H9 (cell line): ENCODE measurements around the gene SRP68. TPM values are rescaled to one million over a fixed set of nuclear protein-coding genes. Genes with fewer than 3 reads are reported as not detected.

ENCODE experiments used
- DNase-seq: peaks from one replicate; pipeline ENCODE4 v3.0.0-alpha.2; 2017
- H2AFZ ChIP-seq: one replicate; pipeline ENCODE4 v1.6.1; 2013; ENCODE audit warnings: mild to moderate bottlenecking, low read length, control low read depth, moderate library complexity
- H2AK5ac ChIP-seq: 2 replicates; pipeline ENCODE4 v1.6.1; 2013; ENCODE audit warnings: low read length, control low read depth, mixed read lengths; ENCODE audit not compliant: insufficient read length
- H2BK120ac ChIP-seq: one replicate; pipeline ENCODE4 v1.6.1; 2013; ENCODE audit warnings: low read depth, mild to moderate bottlenecking, low read length, control low read depth, inconsistent platforms; ENCODE audit not compliant: poor library complexity, severe bottlenecking
- H2BK12ac ChIP-seq: 2 replicates; pipeline ENCODE4 v1.6.1; 2013; ENCODE audit warnings: low read length, control low read depth, mixed read lengths, low read depth; ENCODE audit not compliant: insufficient read length
- H2BK15ac ChIP-seq: 2 replicates; pipeline ENCODE4 v1.6.1; 2013; ENCODE audit warnings: low read depth, low read length, control low read depth
- H2BK20ac ChIP-seq: one replicate; pipeline ENCODE4 v1.6.1; 2013; ENCODE audit warnings: low read depth, mild to moderate bottlenecking, low read length, control low read depth, inconsistent platforms; ENCODE audit not compliant: poor library complexity, severe bottlenecking
- H2BK5ac ChIP-seq: 2 replicates; pipeline ENCODE4 v1.6.1; 2013; ENCODE audit warnings: low read length, control low read depth, mixed read lengths; ENCODE audit not compliant: insufficient read length
- H3K14ac ChIP-seq: 2 replicates; pipeline ENCODE4 v1.6.1; 2013; ENCODE audit warnings: low read length, control low read depth; ENCODE audit not compliant: insufficient read depth
- H3K18ac ChIP-seq: 2 replicates; pipeline ENCODE4 v1.6.1; 2013; ENCODE audit warnings: low read depth, mild to moderate bottlenecking, mixed read lengths, low read length, control low read depth; ENCODE audit not compliant: insufficient read length
- H3K23ac ChIP-seq: 2 replicates; pipeline ENCODE4 v1.6.1; 2013; ENCODE audit warnings: low read length, control low read depth, mixed read lengths, low read depth; ENCODE audit not compliant: insufficient read length
- H3K23me2 ChIP-seq: 2 replicates; pipeline ENCODE4 v1.6.1; 2013; ENCODE audit warnings: low read depth, mild to moderate bottlenecking, mixed read lengths, low read length, control low read depth; ENCODE audit not compliant: insufficient read length, poor library complexity, severe bottlenecking
- H3K27ac ChIP-seq: 2 replicates; pipeline ENCODE4 v1.5.1; 2013; ENCODE audit warnings: low read length, control low read depth, mixed read lengths, low read depth; ENCODE audit not compliant: insufficient read length
- H3K27me3 ChIP-seq: 2 replicates; pipeline ENCODE4 v1.6.1; 2013; ENCODE audit warnings: low read length, control low read depth, inconsistent platforms; ENCODE audit not compliant: insufficient read depth
- H3K4ac ChIP-seq: 2 replicates; pipeline ENCODE4 v1.6.1; 2013; ENCODE audit warnings: low read depth, mild to moderate bottlenecking, control low read depth, inconsistent platforms, low read length, moderate library complexity
- H3K4me1 ChIP-seq: 2 replicates; pipeline ENCODE4 v1.6.1; 2013; ENCODE audit warnings: low read length, control low read depth, inconsistent platforms; ENCODE audit not compliant: insufficient read depth
- H3K4me2 ChIP-seq: 2 replicates; pipeline ENCODE4 v1.6.1; 2013; ENCODE audit warnings: low read length, control low read depth, mixed read lengths; ENCODE audit not compliant: insufficient read length, insufficient read depth
- H3K56ac ChIP-seq: 2 replicates; pipeline ENCODE4 v1.6.1; 2013; ENCODE audit warnings: low read depth, mild to moderate bottlenecking, mixed read lengths, low read length, control low read depth; ENCODE audit not compliant: insufficient read length
- H3K79me1 ChIP-seq: 2 replicates; pipeline ENCODE4 v1.6.1; 2013; ENCODE audit warnings: low read depth, mild to moderate bottlenecking, moderate library complexity, low read length, control low read depth, inconsistent platforms; ENCODE audit not compliant: insufficient read depth, poor library complexity, severe bottlenecking
- H3K79me2 ChIP-seq: 2 replicates; pipeline ENCODE4 v1.6.1; 2013; ENCODE audit warnings: low read length, control low read depth, inconsistent platforms; ENCODE audit not compliant: insufficient read depth
- H3K9ac ChIP-seq: 2 replicates; pipeline ENCODE4 v1.6.1; 2013; ENCODE audit warnings: low read length, control low read depth, mixed read lengths; ENCODE audit not compliant: insufficient read length; ENCODE audit errors: extremely low read depth
- H3K9me3 ChIP-seq: one replicate; pipeline ENCODE4 v1.6.1; 2013; ENCODE audit warnings: low read depth, low read length, inconsistent platforms; ENCODE audit not compliant: control insufficient read depth
- H3T11ph ChIP-seq: one replicate; pipeline ENCODE4 v1.6.1; 2013; ENCODE audit warnings: mild to moderate bottlenecking, low read length, control low read depth, inconsistent platforms
- H4K20me1 ChIP-seq: one replicate; pipeline ENCODE4 v1.6.1; 2013; ENCODE audit not compliant: control insufficient read depth, insufficient read length, insufficient read depth
- H4K5ac ChIP-seq: 2 replicates; pipeline ENCODE4 v1.6.1; 2013; ENCODE audit warnings: low read depth, mild to moderate bottlenecking, mixed read lengths, low read length, control low read depth; ENCODE audit not compliant: insufficient read length
- H4K8ac ChIP-seq: replicated peaks from 2 replicates; pipeline ENCODE4 v1.6.1; 2013; ENCODE audit warnings: low read length, control low read depth, mixed read lengths, low read depth; ENCODE audit not compliant: insufficient read length
- H4K91ac ChIP-seq: 2 replicates; pipeline ENCODE4 v1.6.1; 2013; ENCODE audit warnings: low read depth, mild to moderate bottlenecking, moderate library complexity, mixed read lengths, low read length, control low read depth; ENCODE audit not compliant: insufficient read length
- H3K27ac Mint-ChIP-seq, 3 experiments: 2 replicates in 2 of 3; 3 replicates in 1 of 3; pipeline ENCODE4 v1.8.0; 2020 to 2021; ENCODE audit warnings: mixed read lengths in 3 of 3, mild to moderate bottlenecking in 1 of 3, moderate library complexity in 1 of 3
- H3K27me3 Mint-ChIP-seq: 2 replicates; pipeline ENCODE4 v1.8.0; 2021; ENCODE audit warnings: low read depth, mild to moderate bottlenecking, moderate library complexity, mixed read lengths
- H3K36me3 Mint-ChIP-seq, 3 experiments: 2 replicates in 2 of 3; 3 replicates in 1 of 3; pipeline ENCODE4 v1.8.0; 2020 to 2021; ENCODE audit warnings: low read depth in 3 of 3, mixed read lengths in 3 of 3; ENCODE audit not compliant: insufficient read depth in 1 of 3
- H3K4me1 Mint-ChIP-seq, 2 experiments: 2 replicates each; pipeline ENCODE4 v1.8.0; 2020; ENCODE audit warnings: mixed read lengths in 2 of 2
- H3K4me3 Mint-ChIP-seq, 2 experiments: 2 replicates in 1 of 2; 3 replicates in 1 of 2; pipeline ENCODE4 v1.8.0; 2020 to 2021; ENCODE audit warnings: mild to moderate bottlenecking in 2 of 2, mixed read lengths in 2 of 2, moderate library complexity in 1 of 2
- H3K9me3 Mint-ChIP-seq, 2 experiments: 2 replicates in 1 of 2; 3 replicates in 1 of 2; pipeline ENCODE4 v1.8.0; 2020; ENCODE audit warnings: mild to moderate bottlenecking in 2 of 2, mixed read lengths in 2 of 2, moderate library complexity in 1 of 2
- WGBS: extraction: QIAGEN DNeasy Blood & Tissue Kit; methylation state at CpG from one replicate; pipeline ENCODE4 v1.1.7; 2013; ENCODE audit warnings: missing lambda C conversion rate, low lambda C conversion rate, mixed read lengths; ENCODE audit not compliant: insufficient read length; ENCODE audit errors: extremely low coverage; 5-methylcytosine and 5-hydroxymethylcytosine counted together
- total RNA-seq: library from RNA; stranded (reverse); gene quantifications from 2 replicates; pipeline ENCODE4 v1.2.1, GENCODE V29; 2021
- TF ChIP-seq, protein P1 (sequence below): fragments of 200-600 bp; sonication (generic); conservative IDR thresholded peaks from 3 replicates; pipeline ENCODE4 v1.8.0; 2021; ENCODE audit warnings: antibody characterized with exemption, mild to moderate bottlenecking

The SRP68 gene
- total RNA-seq, 1 experiment from 2014 or later = 86.1 TPM

DNA sequence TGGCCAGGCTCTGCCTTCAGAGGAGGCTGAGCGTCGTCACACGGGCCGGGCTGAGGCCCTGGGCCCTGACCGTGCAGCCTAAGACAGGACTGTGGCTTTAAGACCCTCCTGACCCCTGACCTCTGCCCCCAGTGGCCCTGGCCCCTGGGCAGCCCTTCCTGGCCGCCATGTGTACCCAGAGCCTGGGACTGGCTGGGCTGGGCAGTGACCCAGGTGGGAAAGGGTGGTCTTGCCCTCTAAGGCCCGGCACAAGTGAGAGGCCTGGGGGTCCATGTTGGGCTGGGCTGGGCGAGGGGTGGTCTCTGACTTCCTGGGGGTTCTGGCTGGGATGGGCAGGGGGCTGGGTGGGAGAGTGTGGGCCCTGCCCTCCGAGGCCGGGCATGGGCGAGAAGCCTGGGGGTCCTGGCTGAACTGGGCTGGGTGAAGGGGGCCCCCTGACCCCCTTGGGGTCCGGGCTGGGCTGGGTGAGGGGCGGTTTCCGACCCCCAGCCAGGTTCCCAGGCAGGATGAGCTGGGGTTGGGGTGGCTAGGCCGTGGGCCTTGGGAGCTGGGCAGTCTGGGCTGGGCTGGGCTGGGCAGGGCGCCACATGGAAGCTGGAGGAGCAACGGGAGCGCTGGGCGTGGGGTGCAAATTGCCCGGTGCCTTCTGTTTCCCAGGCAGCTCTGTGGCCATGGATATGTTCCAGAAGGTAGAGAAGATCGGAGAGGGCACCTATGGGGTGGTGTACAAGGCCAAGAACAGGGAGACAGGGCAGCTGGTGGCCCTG is 71.4 kb downstream of the SRP68 start, which contains the start of gene CDK3:
Gene CDK3, plus strand, starts transcription at position 101 of the 767 bp plus-strand sequence. Its CDS starts 571 bp downstream, at position 672.
- H2BK20ac ChIP-seq = no peak within 1 kb of the TSS
- no peak within 1 kb of the TSS for H4K8ac ChIP-seq
- peak within 1 kb of the TSS in 2 of 3 experiments; percentile 53 to 85; a peak in 2 of 7 replicates for H3K27ac Mint-ChIP-seq
- WGBS = no CpG with 5 or more reads among the region's 21 CpGs
- no peak within 1 kb of the TSS for H2AK5ac ChIP-seq
- no peaks in the 10 kb centered on the region for H3K4me1 ChIP-seq
- H2AFZ ChIP-seq = no peak within 1 kb of the TSS
- no peak within 1 kb of the TSS for H3K4ac ChIP-seq
- no peak within 1 kb of the TSS for H2BK120ac ChIP-seq
- no peak within 1 kb of the TSS for H2BK5ac ChIP-seq
- H3K4me1 Mint-ChIP-seq = peaks cover 12 to 16% of the 10 kb centered on the region in 2 experiments
- no peaks in the 10 kb centered on the region for H3K27me3 Mint-ChIP-seq
- no peaks in the 10 kb centered on the region for H3K23me2 ChIP-seq
- TF ChIP-seq, protein P1, sequence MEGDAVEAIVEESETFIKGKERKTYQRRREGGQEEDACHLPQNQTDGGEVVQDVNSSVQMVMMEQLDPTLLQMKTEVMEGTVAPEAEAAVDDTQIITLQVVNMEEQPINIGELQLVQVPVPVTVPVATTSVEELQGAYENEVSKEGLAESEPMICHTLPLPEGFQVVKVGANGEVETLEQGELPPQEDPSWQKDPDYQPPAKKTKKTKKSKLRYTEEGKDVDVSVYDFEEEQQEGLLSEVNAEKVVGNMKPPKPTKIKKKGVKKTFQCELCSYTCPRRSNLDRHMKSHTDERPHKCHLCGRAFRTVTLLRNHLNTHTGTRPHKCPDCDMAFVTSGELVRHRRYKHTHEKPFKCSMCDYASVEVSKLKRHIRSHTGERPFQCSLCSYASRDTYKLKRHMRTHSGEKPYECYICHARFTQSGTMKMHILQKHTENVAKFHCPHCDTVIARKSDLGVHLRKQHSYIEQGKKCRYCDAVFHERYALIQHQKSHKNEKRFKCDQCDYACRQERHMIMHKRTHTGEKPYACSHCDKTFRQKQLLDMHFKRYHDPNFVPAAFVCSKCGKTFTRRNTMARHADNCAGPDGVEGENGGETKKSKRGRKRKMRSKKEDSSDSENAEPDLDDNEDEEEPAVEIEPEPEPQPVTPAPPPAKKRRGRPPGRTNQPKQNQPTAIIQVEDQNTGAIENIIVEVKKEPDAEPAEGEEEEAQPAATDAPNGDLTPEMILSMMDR = no peak; the same call in 1 of the 3 replicates
- H3K14ac ChIP-seq = no peak within 1 kb of the TSS
- no peak within 1 kb of the TSS for H3T11ph ChIP-seq
- no peak within 1 kb of the TSS for H4K91ac ChIP-seq
- H4K20me1 ChIP-seq = peaks cover 2% of the 10 kb centered on the region
- no peak within 1 kb of the TSS for H3K9ac ChIP-seq
- H2BK12ac ChIP-seq = no peak within 1 kb of the TSS
- no peaks in the 10 kb centered on the region for H3K27me3 ChIP-seq
- peak within 1 kb of the TSS; percentile 3 for H3K18ac ChIP-seq
- no peak within 1 kb of the TSS for H3K56ac ChIP-seq
- H3K27ac ChIP-seq = no peak within 1 kb of the TSS
- no peak within 1 kb of the TSS for H2BK15ac ChIP-seq
- H4K5ac ChIP-seq = no peak within 1 kb of the TSS
- peaks cover 0 to 24% (median 9%) of the 10 kb centered on the region in 3 experiments; a peak in 5 of 7 replicates for H3K36me3 Mint-ChIP-seq
- no peaks in the 10 kb centered on the region for H3K79me1 ChIP-seq
- no peaks in the 10 kb centered on the region for H3K79me2 ChIP-seq
- no peak within 1 kb of the TSS; a peak in 1 of 5 replicates for H3K4me3 Mint-ChIP-seq
- H3K9me3 Mint-ChIP-seq = no peaks in the 10 kb centered on the region
- no peaks in the 10 kb centered on the region for H3K9me3 ChIP-seq
- DNase-seq = no peak
- no peak within 1 kb of the TSS for H3K4me2 ChIP-seq
- H3K23ac ChIP-seq = no peak within 1 kb of the TSS
